Kidney epithelial cell (primary cell): ENCODE results near the gene IZUMO4. TPM values are rescaled to one million over a fixed set of nuclear protein-coding genes. Genes with fewer than 3 reads are reported as not detected.

Experiments used
- DNase-seq: peaks from one replicate; pipeline ENCODE4 v3.0.0-alpha.2; 2010; ENCODE audit warnings: low read depth
- H3K27me3 ChIP-seq: 2 replicates; pipeline ENCODE4 v1.6.0; 2011; ENCODE audit warnings: low read length; ENCODE audit not compliant: control insufficient read depth, insufficient read depth
- H3K36me3 ChIP-seq: 2 replicates; pipeline ENCODE4 v1.5.1; 2011; ENCODE audit warnings: low read length; ENCODE audit not compliant: control insufficient read depth, insufficient read depth
- H3K4me3 ChIP-seq: 2 replicates; pipeline ENCODE4 v1.5.1; 2011; ENCODE audit warnings: low read depth, mild to moderate bottlenecking, control low read depth, low read length
- CTCF ChIP-seq: IDR thresholded peaks from 2 replicates; pipeline ENCODE4 v1.5.1; 2011; ENCODE audit warnings: mild to moderate bottlenecking, moderate library complexity, low read length, control low read depth, inconsistent platforms; ENCODE audit not compliant: insufficient read depth, poor library complexity, severe bottlenecking
- total RNA-seq: library from RNA; depleted of rRNA; stranded (reverse); fragments of >200 nt; gene quantifications from 2 replicates; pipeline ENCODE4 v1.2.3, GENCODE V29; 2015

Gene IZUMO4
- total RNA-seq, 1 donor from 2014 or later: 3.8 TPM

DNA sequence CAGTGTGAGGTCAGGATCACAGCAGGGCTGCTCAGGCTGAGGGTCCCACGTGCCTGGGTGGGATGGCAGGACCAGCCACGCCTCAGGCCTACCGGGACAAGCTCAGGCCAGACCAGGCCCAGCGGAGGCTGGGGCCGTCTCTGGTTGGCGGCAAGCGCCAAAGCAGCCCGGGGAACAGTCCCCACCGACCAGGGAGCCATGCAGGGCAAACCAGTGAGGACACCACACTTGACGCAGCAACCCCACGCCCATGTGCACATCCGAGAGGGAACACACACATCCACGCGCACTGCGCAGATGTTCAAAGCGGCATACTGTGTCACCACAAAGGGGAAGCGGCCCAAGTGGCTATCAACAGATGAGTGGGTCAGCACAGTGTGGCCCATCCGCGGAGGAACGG lies 15.2 kb downstream of the IZUMO4 start:
- no peak for TF ChIP-seq CTCF
- Histone ChIP-seq H3K4me3 (no peak overlapping the region), H3K36me3 (peaks cover 4% of the 10 kb centered on the region)

DNA sequence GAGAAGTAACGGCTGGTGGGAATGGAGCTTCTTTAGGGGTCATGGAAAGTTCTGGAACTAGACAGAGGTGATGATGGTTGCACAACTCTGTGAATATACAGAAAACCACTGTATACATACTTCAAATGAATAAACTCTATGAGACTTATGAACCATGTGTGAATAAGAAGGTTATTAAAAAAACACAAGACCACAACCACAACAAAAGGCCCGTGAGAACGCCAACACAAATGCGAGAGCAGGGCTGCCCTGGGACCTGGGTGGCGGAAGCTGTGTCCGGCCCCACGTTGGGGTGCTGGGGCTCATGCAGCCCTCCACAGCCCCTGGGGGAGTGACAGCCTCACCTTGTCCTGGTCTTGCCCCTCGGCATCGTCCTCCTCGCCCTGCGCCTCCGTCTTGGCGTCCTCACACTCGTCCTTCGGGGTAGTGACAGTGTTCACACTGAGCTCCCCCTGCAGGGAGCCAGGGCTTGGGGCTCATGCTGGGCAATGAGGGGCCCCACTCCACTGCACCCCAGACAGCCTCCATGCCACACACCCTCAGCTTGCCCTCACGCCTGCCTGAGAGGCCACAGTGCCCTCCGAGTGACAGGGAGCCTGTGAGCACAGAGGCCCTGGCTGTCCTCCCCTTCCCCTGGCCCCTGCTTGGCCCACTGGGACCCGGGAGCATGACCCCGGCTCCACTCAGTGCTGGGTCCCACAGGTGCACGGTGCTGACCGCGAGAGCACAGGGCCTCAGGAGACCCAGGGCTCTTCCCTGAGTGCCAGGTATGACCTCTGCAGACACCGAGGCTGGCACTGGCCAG lies 16.0 kb downstream of the IZUMO4 start:
- Histone ChIP-seq H3K36me3 (peaks cover 4% of the 10 kb centered on the region), H3K27me3 (no peaks in the 10 kb centered on the region), H3K4me3 (no peak overlapping the region)
- DNase-seq: no peak
- no peak for TF ChIP-seq CTCF

More for the DNA sequence above, 15.2 kb downstream of the IZUMO4 start:
- no peaks in the 10 kb centered on the region for H3K27me3 ChIP-seq
- no peak for DNase-seq

GRCh38 chr19:2113439-2114211 lies 16.9 kb downstream of the IZUMO4 start:
- Histone ChIP-seq H3K27me3 (no peaks in the 10 kb centered on the region), H3K36me3 (peaks cover 5% of the 10 kb centered on the region)
- no peak for DNase-seq

GRCh38 chr19:2114218-2114617 lies 17.5 kb downstream of the IZUMO4 start:
- H3K36me3 ChIP-seq: peaks cover 5% of the 10 kb centered on the region

More at GRCh38 chr19:2113439-2114211, 16.9 kb downstream of the IZUMO4 start:
- no peak overlapping the region for H3K4me3 ChIP-seq
- no peak for TF ChIP-seq CTCF

GRCh38 chr19:2114821-2115220 lies 18.1 kb downstream of the IZUMO4 start:
- H3K36me3 ChIP-seq: peaks cover 5% of the 10 kb centered on the region
- TF ChIP-seq CTCF: no peak
- no peak for DNase-seq
- H3K27me3 ChIP-seq: no peaks in the 10 kb centered on the region
- H3K4me3 ChIP-seq: no peak overlapping the region

More at GRCh38 chr19:2114218-2114617, 17.5 kb downstream of the IZUMO4 start:
- TF ChIP-seq CTCF: no peak
- DNase-seq: no peak
- Histone ChIP-seq H3K4me3 (no peak overlapping the region), H3K27me3 (no peaks in the 10 kb centered on the region)
